Neural progenitor cell (in vitro differentiated cells): ENCODE data around the gene IFT81. TPM values are rescaled to one million over a fixed set of nuclear protein-coding genes. Genes with fewer than 3 reads are reported as not detected.
"Not testable (repeated sequence)": the region's sequence is repeated elsewhere in the genome, so short reads cannot be mapped to it uniquely, and the experiment has no call there.

Experiments used
- DNase-seq: peaks from one replicate; pipeline ENCODE4 v3.0.0-alpha.2; 2016; ENCODE audit warnings: low spot score
- H2AFZ ChIP-seq: fragments of 200-600 bp; sonication (generic); replicated peaks from 2 replicates; pipeline ENCODE4 v1.6.1; 2016; ENCODE audit warnings: antibody characterized with exemption
- H3F3A ChIP-seq: fragments of 200-600 bp; sonication (generic); 2 replicates; pipeline ENCODE4 v1.6.1; 2016; ENCODE audit warnings: antibody characterized with exemption, low read depth
- H3K27ac ChIP-seq: fragments of 200-600 bp; sonication (generic); 2 replicates; pipeline ENCODE4 v1.5.1; 2016; ENCODE audit warnings: mild to moderate bottlenecking
- H3K27me3 ChIP-seq: fragments of 200-600 bp; sonication (generic); 2 replicates; pipeline ENCODE4 v1.6.1; 2016; ENCODE audit warnings: mild to moderate bottlenecking, moderate library complexity
- H3K36me3 ChIP-seq: fragments of 200-600 bp; sonication (generic); 2 replicates; pipeline ENCODE4 v1.5.1; 2016
- H3K4me1 ChIP-seq: fragments of 200-600 bp; sonication (generic); 2 replicates; pipeline ENCODE4 v1.6.1; 2016; ENCODE audit warnings: mixed run types
- H3K4me2 ChIP-seq: fragments of 200-600 bp; sonication (generic); 2 replicates; pipeline ENCODE4 v1.6.1; 2016
- H3K4me3 ChIP-seq: fragments of 200-600 bp; sonication (generic); 2 replicates; pipeline ENCODE4 v1.5.1; 2016
- H3K79me2 ChIP-seq: fragments of 200-600 bp; sonication (generic); 2 replicates; pipeline ENCODE4 v1.6.1; 2016; ENCODE audit warnings: low read depth
- H3K9ac ChIP-seq: fragments of 200-600 bp; sonication (generic); 2 replicates; pipeline ENCODE4 v1.6.1; 2016
- H3K9me3 ChIP-seq: fragments of 200-600 bp; sonication (generic); 2 replicates; pipeline ENCODE4 v1.5.1; 2016; ENCODE audit warnings: low read depth
- H4K20me1 ChIP-seq: fragments of 200-600 bp; sonication (generic); 2 replicates; pipeline ENCODE4 v1.6.1; 2016; ENCODE audit warnings: low read depth
- H3K27ac Mint-ChIP-seq: 3 replicates; pipeline ENCODE4 v1.8.0; 2021; ENCODE audit warnings: mixed read lengths
- H3K27me3 Mint-ChIP-seq: 2 replicates; pipeline ENCODE4 v1.8.0; 2022; ENCODE audit warnings: low read depth, mild to moderate bottlenecking, inconsistent platforms, moderate library complexity, mixed read lengths; ENCODE audit not compliant: insufficient read depth
- H3K36me3 Mint-ChIP-seq: 3 replicates; pipeline ENCODE4 v1.8.0; 2021; ENCODE audit warnings: mixed read lengths
- H3K4me1 Mint-ChIP-seq: 3 replicates; pipeline ENCODE4 v1.8.0; 2021; ENCODE audit warnings: mixed read lengths
- H3K4me3 Mint-ChIP-seq: 3 replicates; pipeline ENCODE4 v1.8.0; 2021; ENCODE audit warnings: mild to moderate bottlenecking, moderate library complexity, mixed read lengths
- H3K9me3 Mint-ChIP-seq: 3 replicates; pipeline ENCODE4 v1.8.0; 2020; ENCODE audit warnings: mixed read lengths
- CTCF ChIP-seq: fragments of 200-600 bp; sonication (generic); IDR thresholded peaks from 2 replicates; pipeline ENCODE4 v1.5.1; 2017; ENCODE audit warnings: antibody characterized with exemption, mild to moderate bottlenecking
- EZH2 ChIP-seq: fragments of 200-600 bp; sonication (generic); IDR thresholded peaks from 2 replicates; pipeline ENCODE4 v1.6.1; 2017; ENCODE audit warnings: antibody characterized with exemption, mild to moderate bottlenecking, moderate library complexity
- EZH2phosphoT487 ChIP-seq: fragments of 200-600 bp; sonication (generic); IDR thresholded peaks from 2 replicates; pipeline ENCODE4 v1.6.1; 2017; ENCODE audit warnings: antibody characterized with exemption
- total RNA-seq: library from RNA; depleted of rRNA; stranded (reverse); fragments of >200 nt; gene quantifications from 2 replicates; pipeline ENCODE4 v1.2.3, GENCODE V29; 2015; ENCODE audit warnings: low replicate concordance

Gene IFT81
- total RNA-seq, 1 donor from 2014 or later, result 73.8 TPM

GRCh38 chr12:110079477-110080400 lies 44.4 kb upstream of the IFT81 start:
- no peak for DNase-seq

GRCh38 chr12:110080410-110080809 lies 43.7 kb upstream of the IFT81 start:
- H3K27ac ChIP-seq, result no peak overlapping the region
- TF ChIP-seq EZH2 (no peak), EZH2phosphoT487 (no peak), CTCF (no peak)
- peaks cover 5% of the 10 kb centered on the region for H3K27me3 Mint-ChIP-seq

More at GRCh38 chr12:110079477-110080400, 44.4 kb upstream of the IFT81 start:
- Histone ChIP-seq H3F3A (no peaks in the 10 kb centered on the region), H2AFZ (peak overlapping the region; percentile 68), H3K9ac (no peak overlapping the region), H3K4me2 (no peak overlapping the region), H4K20me1 (no peaks in the 10 kb centered on the region), H3K9me3 (no peaks in the 10 kb centered on the region), H3K27me3 (no peaks in the 10 kb centered on the region), H3K4me3 (no peak overlapping the region), H3K27ac (no peak overlapping the region), H3K36me3 (no peaks in the 10 kb centered on the region), H3K79me2 (no peaks in the 10 kb centered on the region), H3K4me1 (no peaks in the 10 kb centered on the region)
- peaks cover 5% of the 10 kb centered on the region for H3K27me3 Mint-ChIP-seq
- H3K9me3 Mint-ChIP-seq, result peaks cover 2% of the 10 kb centered on the region
- H3K4me1 Mint-ChIP-seq, result no peaks in the 10 kb centered on the region
- no peak overlapping the region for H3K27ac Mint-ChIP-seq
- TF ChIP-seq CTCF (no peak), EZH2phosphoT487 (no peak), EZH2 (no peak)
- H3K4me3 Mint-ChIP-seq, result no peak overlapping the region
- H3K36me3 Mint-ChIP-seq, result no peaks in the 10 kb centered on the region

GRCh38 chr12:110084314-110085015 lies 39.7 kb upstream of the IFT81 start:
- Histone ChIP-seq H4K20me1 (no peaks in the 10 kb centered on the region), H3K9me3 (no peaks in the 10 kb centered on the region), H3K4me2 (no peak overlapping the region), H2AFZ (no peak overlapping the region), H3K27me3 (peaks cover 4% of the 10 kb centered on the region), H3K9ac (no peak overlapping the region), H3K79me2 (no peaks in the 10 kb centered on the region), H3K27ac (no peak overlapping the region), H3K36me3 (no peaks in the 10 kb centered on the region), H3K4me3 (no peak overlapping the region), H3K4me1 (no peaks in the 10 kb centered on the region), H3F3A (no peaks in the 10 kb centered on the region)
- H3K27ac Mint-ChIP-seq, result no peak overlapping the region
- H3K9me3 Mint-ChIP-seq, result peaks cover 2% of the 10 kb centered on the region
- DNase-seq, result no peak
- peaks cover 7% of the 10 kb centered on the region for H3K27me3 Mint-ChIP-seq
- TF ChIP-seq CTCF (no peak), EZH2 (no peak)
- H3K4me1 Mint-ChIP-seq, result no peaks in the 10 kb centered on the region
- no peak overlapping the region for H3K4me3 Mint-ChIP-seq
- H3K36me3 Mint-ChIP-seq, result no peaks in the 10 kb centered on the region

More at GRCh38 chr12:110080410-110080809, 43.7 kb upstream of the IFT81 start:
- Histone ChIP-seq H3K9me3 (no peaks in the 10 kb centered on the region), H3K36me3 (no peaks in the 10 kb centered on the region), H3K4me1 (no peaks in the 10 kb centered on the region), H3K9ac (no peak overlapping the region), H3F3A (no peaks in the 10 kb centered on the region), H3K27me3 (no peaks in the 10 kb centered on the region), H3K4me3 (no peak overlapping the region), H3K4me2 (no peak overlapping the region), H4K20me1 (no peaks in the 10 kb centered on the region), H2AFZ (no peak overlapping the region), H3K79me2 (no peaks in the 10 kb centered on the region)
- DNase-seq, result no peak
- Mint-ChIP-seq H3K27ac (no peak overlapping the region), H3K4me3 (no peak overlapping the region), H3K36me3 (no peaks in the 10 kb centered on the region), H3K9me3 (peaks cover 2% of the 10 kb centered on the region), H3K4me1 (no peaks in the 10 kb centered on the region)

- H2AFZ ChIP-seq, H3K9me3 ChIP-seq: not testable (repeated sequence)
Observed at GRCh38 chr12:110088216-110088615, 35.9 kb upstream of the IFT81 start.

More at GRCh38 chr12:110088216-110088615, 35.9 kb upstream of the IFT81 start:
- not testable (repeated sequence) for H3K36me3 Mint-ChIP-seq, H3K27ac ChIP-seq, DNase-seq, H3K27me3 ChIP-seq, H3K9me3 Mint-ChIP-seq, H3K4me1 ChIP-seq, H3K4me1 Mint-ChIP-seq, H3K4me3 ChIP-seq, H3K4me2 ChIP-seq, H3F3A ChIP-seq, H3K4me3 Mint-ChIP-seq, H3K27me3 Mint-ChIP-seq, H4K20me1 ChIP-seq, H3K9ac ChIP-seq, H3K79me2 ChIP-seq, H3K27ac Mint-ChIP-seq, H3K36me3 ChIP-seq
